ENCODE measurements around the gene SETBP1. TPM values are rescaled to one million over a fixed set of nuclear protein-coding genes. Genes with fewer than 3 reads are reported as not detected.

Gene SETBP1
- total RNA-seq, 1 donor from 2014 or later: 39.5 TPM

- H3K9me3 ChIP-seq: no peaks in the 10 kb centered on the region
- peaks cover 26% of the 10 kb centered on the region for H3K4me1 ChIP-seq
- TF ChIP-seq CTCF (IDR thresholded peaks at IDR 0.05): no peak
- DNase-seq (no peak), ATAC-seq (peak; percentile 40)
- H3K4me3 ChIP-seq: no peak overlapping the region
- peak overlapping the region; percentile 63 for H3K27ac ChIP-seq
- H3K36me3 ChIP-seq: no peaks in the 10 kb centered on the region
- no peaks in the 10 kb centered on the region for H3K27me3 ChIP-seq
- intact Hi-C loops (cut with DNase I): no loop called here
Measured at GRCh38 chr18:44771956-44772917, 91.5 kb downstream of the SETBP1 start.

- intact Hi-C loops (cut with DNase I): no loop called here
- Histone ChIP-seq H3K4me1 (peaks cover 30% of the 10 kb centered on the region), H3K4me3 (no peak overlapping the region), H3K27me3 (no peaks in the 10 kb centered on the region), H3K9me3 (no peaks in the 10 kb centered on the region), H3K36me3 (no peaks in the 10 kb centered on the region), H3K27ac (no peak overlapping the region)
- DNase-seq: no peak
- ATAC-seq: no peak
- TF ChIP-seq CTCF (IDR thresholded peaks at IDR 0.05): no peak
Measured at GRCh38 chr18:44773640-44774155, 93.0 kb downstream of the SETBP1 start.

GRCh38 chr18:44774191-44774590, 93.5 kb downstream of the SETBP1 start:
- DNase-seq (no peak), ATAC-seq (no peak)
- Histone ChIP-seq H3K4me1 (peaks cover 30% of the 10 kb centered on the region), H3K36me3 (no peaks in the 10 kb centered on the region), H3K9me3 (no peaks in the 10 kb centered on the region), H3K27me3 (no peaks in the 10 kb centered on the region), H3K4me3 (no peak overlapping the region), H3K27ac (no peak overlapping the region)
- intact Hi-C loops (cut with DNase I): no loop called here
- no peak for TF ChIP-seq CTCF (IDR thresholded peaks at IDR 0.05)

- H3K27ac ChIP-seq: peak overlapping the region; percentile 15
- ATAC-seq: no peak
Measured at GRCh38 chr18:44777457-44778192, 96.9 kb downstream of the SETBP1 start.

GRCh38 chr18:44778788-44779187, 98.1 kb downstream of the SETBP1 start:
- Histone ChIP-seq H3K36me3 (no peaks in the 10 kb centered on the region), H3K27ac (peak overlapping the region; percentile 9), H3K9me3 (no peaks in the 10 kb centered on the region), H3K27me3 (no peaks in the 10 kb centered on the region), H3K4me1 (peaks cover 19% of the 10 kb centered on the region), H3K4me3 (no peak overlapping the region)
- TF ChIP-seq CTCF (IDR thresholded peaks at IDR 0.05): no peak
- no peak for DNase-seq
- intact Hi-C loops (cut with DNase I): no loop called here
- ATAC-seq: no peak

More at GRCh38 chr18:44777457-44778192, 96.9 kb downstream of the SETBP1 start:
- TF ChIP-seq CTCF (IDR thresholded peaks at IDR 0.05): no peak
- Histone ChIP-seq H3K4me1 (peaks cover 20% of the 10 kb centered on the region), H3K9me3 (no peaks in the 10 kb centered on the region), H3K36me3 (no peaks in the 10 kb centered on the region), H3K27me3 (no peaks in the 10 kb centered on the region), H3K4me3 (no peak overlapping the region)
- DNase-seq: no peak
- intact Hi-C loops (cut with DNase I): no loop called here
